Stimulated activated CD8-positive, alpha-beta memory T cell treated with anti-CD3 and anti-CD28 coated beads, Interleukin-4, amount 100 ng/mL, for 48 hours (primary cell): ENCODE results near the gene ARHGAP12.
A peak's percentile ranks its signal among the peaks of the same experiment; 100 is the strongest.
"Not testable (repeated sequence)": the region's sequence is repeated elsewhere in the genome, so short reads cannot be mapped to it uniquely, and the experiment has no call there.

ENCODE experiments used
- DNase-seq: peaks from one replicate; pipeline ENCODE4 v3.0.0-alpha.2; 2020

ARHGAP12 gene

GRCh38 chr10:31816318-31816717, 112.3 kb downstream of the ARHGAP12 start:
- no peak for DNase-seq

- peak; percentile 29 for DNase-seq
Observed at GRCh38 chr10:31808258-31809218, 120.1 kb downstream of the ARHGAP12 start.

GRCh38 chr10:31804352-31804810, 124.2 kb downstream of the ARHGAP12 start:
- no peak for DNase-seq

- no peak for DNase-seq
Observed at GRCh38 chr10:31803606-31804351, 124.9 kb downstream of the ARHGAP12 start.

GRCh38 chr10:31799181-31799580, 129.4 kb downstream of the ARHGAP12 start:
- DNase-seq = no peak

GRCh38 chr10:31792745-31793144, 135.9 kb downstream of the ARHGAP12 start:
- no peak for DNase-seq

GRCh38 chr10:31789555-31789954, 139.1 kb downstream of the ARHGAP12 start:
- DNase-seq = no peak

- DNase-seq = no peak
Observed at GRCh38 chr10:31782701-31783100, 145.9 kb downstream of the ARHGAP12 start.

GRCh38 chr10:31780717-31781116, 147.9 kb downstream of the ARHGAP12 start:
- DNase-seq = no peak

- DNase-seq = no peak
Observed at GRCh38 chr10:31778627-31779026, 150.0 kb downstream of the ARHGAP12 start.

- DNase-seq = no peak
Observed at GRCh38 chr10:31776159-31776558, 152.5 kb downstream of the ARHGAP12 start.

- no peak for DNase-seq
Observed at GRCh38 chr10:31774928-31775650, 153.5 kb downstream of the ARHGAP12 start.

GRCh38 chr10:31774299-31774900, 154.2 kb downstream of the ARHGAP12 start:
- DNase-seq = no peak

- DNase-seq = no peak
Observed at GRCh38 chr10:31773749-31774298, 154.8 kb downstream of the ARHGAP12 start.

- DNase-seq = no peak
Observed at GRCh38 chr10:31771331-31771831, 157.2 kb downstream of the ARHGAP12 start.

- DNase-seq = peak; percentile 69
Observed at GRCh38 chr10:31770307-31770902, 158.2 kb downstream of the ARHGAP12 start.

- DNase-seq = no peak
Observed at GRCh38 chr10:31769564-31769963, 159.1 kb downstream of the ARHGAP12 start.

- DNase-seq = not testable (repeated sequence)
Observed at GRCh38 chr10:31768935-31769334, 159.7 kb downstream of the ARHGAP12 start.

GRCh38 chr10:31768467-31768866, 160.2 kb downstream of the ARHGAP12 start:
- DNase-seq = no peak

GRCh38 chr10:31765541-31765940, 163.1 kb downstream of the ARHGAP12 start:
- no peak for DNase-seq

GRCh38 chr10:31762316-31762715, 166.3 kb downstream of the ARHGAP12 start:
- no peak for DNase-seq

GRCh38 chr10:31761156-31761555, 167.5 kb downstream of the ARHGAP12 start:
- DNase-seq = no peak
